Loucy (cell line): ENCODE measurements around the gene RAB29.

Source experiments
- EZH2phosphoT487 ChIP-seq: fragments of 200-600 bp; IDR thresholded peaks from 2 replicates; pipeline ENCODE4 v1.6.1; 2018; ENCODE audit warnings: antibody characterized with exemption, mild to moderate bottlenecking, moderate library complexity, borderline replicate concordance
- TF ChIP-seq, protein P1 (sequence below): fragments of 200-600 bp; sonication (generic); conservative IDR thresholded peaks from 2 replicates; pipeline ENCODE4 v1.5.1; 2014; ENCODE audit warnings: mild to moderate bottlenecking, antibody characterized with exemption, low read length

DNA sequence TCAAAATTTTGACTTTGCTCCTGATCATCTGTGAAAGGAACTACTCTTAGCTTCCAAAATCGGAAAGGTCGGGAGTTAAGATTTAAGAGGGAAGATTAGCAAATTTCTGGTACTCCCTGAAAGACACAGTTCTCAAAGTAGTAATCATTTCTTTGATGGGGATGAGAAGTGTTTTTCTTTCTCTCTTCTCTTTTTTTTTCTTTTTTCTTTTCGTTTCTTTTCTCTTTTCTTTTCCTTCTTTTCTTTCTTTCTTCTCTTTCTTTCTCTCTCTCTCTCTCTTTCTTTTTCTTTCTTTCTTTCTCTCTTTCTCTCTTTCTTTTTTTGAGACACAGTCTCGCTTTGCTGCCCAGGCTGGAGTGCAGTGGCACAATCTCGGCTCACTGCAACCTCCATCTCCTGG is 5.1 kb upstream of the RAB29 start:
- TF ChIP-seq, protein P1, sequence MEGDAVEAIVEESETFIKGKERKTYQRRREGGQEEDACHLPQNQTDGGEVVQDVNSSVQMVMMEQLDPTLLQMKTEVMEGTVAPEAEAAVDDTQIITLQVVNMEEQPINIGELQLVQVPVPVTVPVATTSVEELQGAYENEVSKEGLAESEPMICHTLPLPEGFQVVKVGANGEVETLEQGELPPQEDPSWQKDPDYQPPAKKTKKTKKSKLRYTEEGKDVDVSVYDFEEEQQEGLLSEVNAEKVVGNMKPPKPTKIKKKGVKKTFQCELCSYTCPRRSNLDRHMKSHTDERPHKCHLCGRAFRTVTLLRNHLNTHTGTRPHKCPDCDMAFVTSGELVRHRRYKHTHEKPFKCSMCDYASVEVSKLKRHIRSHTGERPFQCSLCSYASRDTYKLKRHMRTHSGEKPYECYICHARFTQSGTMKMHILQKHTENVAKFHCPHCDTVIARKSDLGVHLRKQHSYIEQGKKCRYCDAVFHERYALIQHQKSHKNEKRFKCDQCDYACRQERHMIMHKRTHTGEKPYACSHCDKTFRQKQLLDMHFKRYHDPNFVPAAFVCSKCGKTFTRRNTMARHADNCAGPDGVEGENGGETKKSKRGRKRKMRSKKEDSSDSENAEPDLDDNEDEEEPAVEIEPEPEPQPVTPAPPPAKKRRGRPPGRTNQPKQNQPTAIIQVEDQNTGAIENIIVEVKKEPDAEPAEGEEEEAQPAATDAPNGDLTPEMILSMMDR: no peak
- TF ChIP-seq EZH2phosphoT487: no peak
